Stimulated activated CD4-positive, alpha-beta T cell treated with anti-CD3 and anti-CD28 coated beads, Interleukin-15, amount 100 ng/mL, for 48 hours (primary cell): Measurements from ENCODE around the gene GIMAP1.
"Not testable (repeated sequence)": the region's sequence is repeated elsewhere in the genome, so short reads cannot be mapped to it uniquely, and the experiment has no call there.

Experiments
- DNase-seq, 2 donors: peaks; one replicate each; pipeline ENCODE4 v3.0.0-alpha.2; 2020; ENCODE audit warnings: low read depth in 2 of 2

Gene GIMAP1

GRCh38 chr7:150716368-150716767 lies at the start of gene GIMAP1:
TSS of gene GIMAP1 (plus strand) at chr7:150716613. CDS start at chr7:150719048, 2,435 bp downstream.
- DNase-seq, result no peak

- DNase-seq, result peak; percentile 49 to 57
Observed at GRCh38 chr7:150668472-150668911, 47.9 kb upstream of the GIMAP1 start.

- no peak for DNase-seq
Observed at GRCh38 chr7:150668977-150669376, 47.4 kb upstream of the GIMAP1 start.

- not testable (repeated sequence) for DNase-seq
Observed at GRCh38 chr7:150671798-150672585, 44.4 kb upstream of the GIMAP1 start.

GRCh38 chr7:150675714-150676113 lies 40.7 kb upstream of the GIMAP1 start:
- DNase-seq, result no peak

GRCh38 chr7:150676276-150676675 lies 40.1 kb upstream of the GIMAP1 start:
- DNase-seq, result not testable (repeated sequence)

GRCh38 chr7:150676854-150677253 lies 39.6 kb upstream of the GIMAP1 start:
- DNase-seq, result not testable (repeated sequence)

- DNase-seq, result peak in 1 of 2 donors; percentile 51
Observed at GRCh38 chr7:150678601-150679000, 37.8 kb upstream of the GIMAP1 start.

GRCh38 chr7:150680364-150680763 lies 36.0 kb upstream of the GIMAP1 start:
- not testable (repeated sequence) for DNase-seq

GRCh38 chr7:150685219-150686029 lies 31.0 kb upstream of the GIMAP1 start, which contains the start of gene GIMAP2:
TSS of gene GIMAP2 (plus strand) at chr7:150685706. CDS start at chr7:150687060, 1,354 bp downstream.
- no peak for DNase-seq

- DNase-seq, result no peak
Observed at GRCh38 chr7:150686030-150686631, 30.3 kb upstream of the GIMAP1 start.

GRCh38 chr7:150688630-150689029 lies 27.8 kb upstream of the GIMAP1 start:
- no peak for DNase-seq

GRCh38 chr7:150695654-150696053 lies 20.8 kb upstream of the GIMAP1 start:
- no peak for DNase-seq

- no peak for DNase-seq
Observed at GRCh38 chr7:150703209-150703608, 13.2 kb upstream of the GIMAP1 start.

- no peak for DNase-seq
Observed at GRCh38 chr7:150715293-150715692, 1.1 kb upstream of the GIMAP1 start.

- DNase-seq, result no peak
Observed at GRCh38 chr7:150715738-150716137, 675 bp upstream of the GIMAP1 start.

GRCh38 chr7:150716939-150717338 lies 526 bp downstream of the GIMAP1 start:
- no peak for DNase-seq

- DNase-seq, result no peak
Observed at GRCh38 chr7:150717814-150718420, 1.5 kb downstream of the GIMAP1 start.

- DNase-seq, result no peak
Observed at GRCh38 chr7:150719436-150719835, 3.0 kb downstream of the GIMAP1 start.

- no peak for DNase-seq
Observed at GRCh38 chr7:150719960-150720891, 3.8 kb downstream of the GIMAP1 start.

GRCh38 chr7:150721970-150722373 lies 5.6 kb downstream of the GIMAP1 start:
- no peak for DNase-seq
